GM18517 (cell line): ENCODE data around the gene CHRM1.

Source experiments
- ATAC-seq: cut with Tn5 transposase; IDR thresholded peaks from one replicate; pipeline ENCODE4 v1.9.1; 2021; ENCODE audit warnings: mild to moderate bottlenecking, moderate library complexity; ENCODE audit not compliant: unreplicated experiment

Gene CHRM1

DNA sequence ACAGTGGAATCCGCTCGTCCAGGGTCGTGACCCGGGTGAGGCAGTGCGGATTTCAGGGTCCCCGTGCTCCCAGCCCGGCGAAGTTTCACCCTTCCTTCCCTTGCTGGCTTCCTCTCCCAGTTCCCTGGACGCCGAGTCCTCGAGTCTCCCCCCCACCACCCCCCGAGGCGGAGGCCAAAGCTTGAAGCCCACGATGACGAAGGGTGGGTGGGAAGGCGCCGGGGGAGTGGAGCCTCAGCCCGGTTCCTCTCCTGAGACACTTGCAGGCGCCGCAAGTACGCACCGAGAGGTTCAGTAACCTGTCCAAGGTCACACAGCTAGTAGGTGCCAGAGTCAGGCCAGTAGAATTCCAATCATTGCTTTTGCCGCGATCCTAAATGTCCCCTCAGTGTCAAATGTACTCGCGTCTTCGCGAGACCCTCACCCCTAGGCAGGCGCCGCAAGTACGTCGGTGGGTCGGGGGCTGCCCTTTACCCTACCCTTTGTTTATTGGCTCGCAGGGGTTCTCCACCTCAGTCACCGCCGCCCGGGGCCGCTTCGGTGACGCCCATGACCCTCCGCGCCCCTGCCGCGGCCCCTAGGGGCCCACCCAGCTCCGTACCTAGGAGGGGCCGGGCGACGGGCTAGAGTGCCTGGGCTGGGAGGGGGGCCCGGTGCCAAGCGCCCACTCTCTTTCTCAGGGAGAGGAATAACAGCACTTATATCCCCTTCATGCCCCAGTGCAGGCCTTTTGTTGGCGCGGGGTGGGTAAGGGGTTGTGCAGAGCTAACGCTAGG lies 5.7 kb upstream of the CHRM1 start:
- ATAC-seq = no peak

DNA sequence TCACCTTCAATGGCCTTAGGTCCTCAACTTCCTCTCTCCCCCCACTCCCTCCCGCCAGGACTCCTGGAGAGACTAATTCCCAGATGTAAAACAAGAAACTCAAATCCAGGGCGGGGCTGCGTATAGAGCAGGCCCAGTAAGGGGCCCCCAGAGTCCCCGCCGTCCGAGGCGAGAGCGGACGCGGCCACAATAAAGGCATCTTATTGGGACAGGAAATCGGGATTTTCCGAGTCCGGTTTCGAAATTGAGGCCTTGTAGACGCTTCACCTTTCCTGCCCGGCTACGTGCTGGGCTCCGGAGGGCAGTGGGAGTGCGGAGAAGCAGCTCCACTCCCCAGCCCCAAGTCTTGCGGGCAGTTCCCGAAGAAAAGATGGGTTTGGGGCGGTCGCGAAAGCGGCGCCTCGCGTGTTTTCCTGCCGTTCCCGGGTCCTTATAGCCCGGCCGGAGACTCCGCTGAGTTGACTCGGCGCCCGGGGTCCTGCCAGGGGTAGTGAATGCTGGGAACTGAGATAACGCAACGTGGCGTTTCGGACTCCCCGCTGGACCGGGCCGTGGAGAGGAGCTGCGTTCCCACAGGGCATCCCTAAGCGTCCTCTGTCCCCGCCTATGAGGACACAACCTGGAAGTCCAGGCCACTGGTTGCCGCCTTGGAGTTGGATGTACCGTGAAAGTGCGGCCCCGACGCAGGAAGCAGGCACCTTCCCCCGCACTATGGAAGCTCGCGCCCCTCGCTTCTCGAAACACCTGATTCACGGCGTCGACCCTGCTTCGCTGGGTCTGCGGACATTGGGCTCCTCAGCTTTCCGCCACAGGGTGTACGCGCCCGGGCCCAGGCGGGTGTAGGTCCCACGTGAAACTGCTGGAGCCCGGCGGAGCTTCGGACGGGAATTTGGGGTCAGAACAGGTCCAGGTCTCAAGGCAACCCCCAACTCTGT lies 4.8 kb upstream of the CHRM1 start:
- no peak for ATAC-seq

DNA sequence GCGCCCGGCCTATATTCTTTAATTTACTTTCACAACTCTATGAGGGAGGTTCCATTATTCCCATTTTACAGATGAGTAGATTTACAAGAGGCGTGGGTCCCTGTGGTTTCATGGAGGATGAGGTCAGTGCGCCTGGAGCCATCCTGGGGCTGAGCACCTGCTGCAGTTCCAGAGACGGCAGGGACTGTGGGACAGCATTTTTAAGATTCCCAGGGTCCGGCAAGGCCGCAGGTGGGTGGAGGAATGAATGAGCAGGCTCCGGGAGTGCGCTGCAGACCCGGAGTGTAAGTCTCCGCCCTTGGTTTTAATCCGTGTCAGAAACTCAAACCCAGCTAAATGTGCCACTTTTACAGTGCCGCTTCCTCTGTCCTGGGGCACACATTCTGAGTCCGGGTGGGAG lies 4.1 kb upstream of the CHRM1 start:
- no peak for ATAC-seq

DNA sequence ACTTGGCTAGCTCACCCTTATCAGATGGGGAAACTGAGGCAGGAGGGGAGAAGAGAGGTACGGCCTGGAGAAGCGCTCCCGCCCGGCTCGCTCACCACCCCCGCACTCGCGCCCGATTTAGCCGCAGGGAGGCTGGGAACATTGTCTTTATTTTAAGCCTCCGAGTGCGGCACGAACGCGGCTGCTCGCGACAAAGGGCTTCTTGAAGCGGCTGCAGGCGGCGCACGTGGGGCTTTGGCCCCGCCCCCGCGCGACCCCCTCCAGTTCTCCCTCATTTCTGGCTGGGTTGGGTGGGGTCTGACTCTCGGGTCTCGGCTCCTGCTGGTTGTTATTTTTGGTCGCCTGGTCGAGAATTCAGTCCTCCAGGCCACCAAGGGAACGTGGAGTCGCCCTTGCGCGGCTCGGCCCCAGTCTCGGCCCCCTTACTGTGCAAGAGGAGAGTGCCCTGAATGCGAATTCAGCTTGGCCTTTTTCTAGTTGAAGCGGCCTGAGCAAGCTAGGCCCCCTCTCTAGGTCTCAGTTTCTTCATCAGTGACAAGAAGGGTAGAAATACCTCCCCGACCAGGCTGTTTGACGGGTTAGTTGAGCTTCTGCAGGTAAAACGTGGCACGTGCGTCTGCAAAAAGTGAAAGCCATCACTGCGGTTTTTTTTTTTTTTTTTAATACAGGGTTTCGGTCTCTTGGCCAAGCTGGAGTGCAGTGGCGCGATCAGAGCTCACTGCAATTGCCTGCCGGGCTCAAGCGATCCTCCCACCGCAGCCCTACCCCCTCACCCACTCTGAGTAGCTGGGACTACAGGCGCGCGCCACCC lies 2.6 kb upstream of the CHRM1 start:
- no peak for ATAC-seq

DNA sequence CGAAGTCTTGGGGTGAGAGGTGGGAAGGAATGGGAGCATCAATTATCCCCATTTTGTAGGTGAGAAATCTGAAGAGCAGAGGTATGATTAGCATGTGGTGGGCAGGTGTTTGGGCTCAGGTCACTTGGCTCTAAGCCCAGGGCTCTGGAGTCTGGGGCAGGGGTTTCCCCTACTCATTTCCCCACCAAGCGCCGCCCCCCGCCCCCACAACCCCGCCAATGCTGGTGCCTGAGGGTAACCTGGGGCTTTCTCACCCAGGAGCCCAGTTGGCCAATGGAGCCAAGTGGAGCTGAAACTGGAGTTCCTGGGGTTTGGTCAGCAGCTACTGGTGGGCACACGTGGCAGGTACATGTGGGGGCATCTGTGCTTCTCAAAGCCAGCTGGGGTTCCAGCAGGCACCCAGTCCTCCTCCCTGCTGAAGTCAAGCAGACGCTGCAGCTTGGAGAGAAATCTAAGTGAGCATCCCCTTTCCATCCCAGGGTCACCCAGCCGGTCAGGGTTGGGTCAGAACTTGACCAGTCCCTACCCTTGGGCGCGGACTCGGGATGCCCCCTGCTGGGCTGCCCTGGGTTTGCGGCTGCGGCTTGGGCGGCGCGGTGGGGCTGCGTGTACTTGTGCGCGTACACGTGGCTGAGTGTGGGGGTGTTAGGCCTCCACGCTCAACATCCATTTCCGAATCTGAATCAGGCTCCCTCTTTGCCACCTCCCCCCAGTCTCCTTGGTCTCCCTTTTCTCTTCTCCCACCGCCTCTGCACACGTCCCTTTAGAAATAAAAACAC lies 1.7 kb upstream of the CHRM1 start:
- no peak for ATAC-seq

DNA sequence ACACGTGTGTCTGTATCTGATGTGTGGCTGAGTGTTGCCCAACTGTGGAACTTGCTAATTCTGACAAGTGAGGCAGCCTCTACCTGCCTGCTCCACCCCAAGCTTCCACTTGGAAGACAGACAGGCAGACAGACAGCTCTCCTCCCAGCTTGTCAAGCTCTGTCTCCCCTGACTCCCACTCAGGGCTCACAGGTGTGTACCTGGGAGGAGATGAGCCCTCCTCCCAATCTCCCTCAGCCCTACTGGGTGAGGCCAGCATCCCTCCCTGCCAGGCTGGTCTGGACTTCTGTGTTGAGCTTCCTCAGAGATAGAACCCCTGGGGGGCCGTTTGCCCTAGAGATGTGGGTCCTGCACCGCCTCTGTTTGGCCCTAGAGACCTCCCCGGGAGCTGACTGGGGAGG lies 1.0 kb upstream of the CHRM1 start:
- ATAC-seq = no peak

DNA sequence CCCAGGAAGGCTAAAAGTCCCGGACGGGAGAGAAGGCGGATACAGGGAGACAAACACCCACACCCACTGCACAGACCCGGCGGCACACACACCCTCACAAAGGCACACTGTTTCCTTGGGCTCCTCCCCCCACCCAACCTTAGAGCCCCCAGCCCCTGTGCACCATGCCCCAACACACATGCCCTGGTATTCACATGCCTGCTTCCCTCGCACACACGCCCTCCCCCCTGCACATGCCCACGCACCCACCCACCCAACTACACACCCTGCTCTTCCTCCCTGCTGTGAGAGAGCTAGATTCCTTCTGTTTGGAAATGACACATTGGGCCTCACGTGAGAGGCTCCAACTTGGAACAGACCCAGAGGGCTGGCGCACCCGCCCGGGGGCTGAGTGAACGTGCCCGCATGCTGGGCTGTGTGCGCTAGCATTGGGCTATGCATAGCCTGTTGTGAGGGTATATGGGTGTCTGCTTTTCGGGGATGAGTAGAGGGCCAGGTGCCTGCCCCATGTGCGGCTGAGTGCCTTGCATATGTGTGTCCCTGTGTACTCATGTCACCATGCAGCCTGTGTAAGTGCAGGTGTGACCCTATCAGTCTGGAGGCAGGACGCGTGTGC lies 518 bp upstream of the CHRM1 start:
- no peak for ATAC-seq

DNA sequence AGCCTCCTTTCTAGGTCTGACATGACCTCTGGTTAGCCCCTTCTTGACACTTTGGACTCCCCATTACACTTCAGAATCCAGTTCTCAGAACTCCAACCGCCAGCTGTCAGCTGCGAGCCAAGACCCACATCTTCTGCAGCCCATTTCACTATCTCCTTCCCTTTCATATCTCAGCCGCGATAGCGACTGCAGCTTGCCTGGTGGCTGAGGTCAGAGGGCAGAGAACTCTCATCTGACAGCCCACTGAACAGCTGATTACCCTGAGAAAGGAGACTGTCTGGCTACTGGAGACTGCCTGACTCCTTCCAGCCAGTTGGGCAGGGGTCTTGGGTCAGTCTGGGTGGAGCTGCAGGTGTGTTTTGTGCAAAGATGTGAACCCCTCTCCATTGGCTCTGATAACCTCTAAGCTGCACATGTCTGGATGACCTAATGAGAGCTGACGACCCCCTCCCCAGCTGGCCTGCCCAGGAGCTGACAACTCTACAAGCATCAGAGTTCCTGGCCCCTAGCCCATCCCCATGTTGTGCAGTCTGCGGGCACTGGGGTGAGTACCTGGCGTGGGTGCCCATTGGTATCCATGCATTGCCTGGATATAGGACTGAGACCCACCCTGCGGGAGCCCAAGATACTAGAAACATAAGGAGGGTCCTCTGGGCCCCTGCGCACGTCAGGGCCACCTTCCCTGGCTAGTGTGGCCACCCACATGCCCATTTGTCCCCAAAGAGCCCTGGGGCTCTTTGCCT lies 1.1 kb downstream of the CHRM1 start:
- no peak for ATAC-seq

DNA sequence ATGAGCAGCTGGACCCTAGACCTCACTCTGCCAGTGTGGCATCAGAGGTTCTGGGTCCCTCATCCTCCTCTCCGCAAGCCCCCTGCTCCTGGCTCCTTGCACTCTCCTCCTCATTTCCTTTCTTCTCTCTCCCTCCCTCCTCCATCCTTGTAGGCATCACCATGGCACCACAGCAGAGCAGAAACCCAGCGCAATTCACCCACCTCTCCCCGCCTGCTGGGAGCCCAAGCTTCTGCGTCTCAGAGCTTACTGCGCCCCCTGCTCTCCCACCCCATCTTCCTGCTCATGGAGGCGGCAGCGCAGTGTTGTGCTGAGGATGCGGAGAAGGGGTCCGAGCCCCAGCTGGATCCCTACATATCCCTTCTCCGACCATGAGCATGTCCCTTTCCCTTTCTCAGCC lies 1.7 kb downstream of the CHRM1 start:
- ATAC-seq = no peak

DNA sequence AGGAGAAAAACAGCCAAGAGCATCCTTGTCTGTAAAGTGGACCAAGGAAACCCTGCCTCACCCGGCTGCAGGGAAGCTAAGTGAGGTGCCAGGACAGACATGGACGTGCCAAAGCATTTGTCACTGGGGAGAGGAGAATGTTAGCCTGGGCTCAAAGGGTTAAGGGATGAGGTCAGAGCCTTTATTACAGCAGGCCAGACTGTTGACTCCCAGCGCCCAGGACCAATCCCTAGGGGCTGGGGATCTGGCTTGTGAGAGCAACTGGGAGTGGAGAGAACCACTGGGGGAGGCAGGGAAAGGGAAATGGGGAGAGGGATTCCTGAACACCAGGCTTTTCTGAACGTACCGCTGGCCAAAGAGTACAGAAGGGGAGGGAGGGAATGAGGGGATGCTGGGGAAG lies 2.6 kb downstream of the CHRM1 start:
- ATAC-seq = no peak

DNA sequence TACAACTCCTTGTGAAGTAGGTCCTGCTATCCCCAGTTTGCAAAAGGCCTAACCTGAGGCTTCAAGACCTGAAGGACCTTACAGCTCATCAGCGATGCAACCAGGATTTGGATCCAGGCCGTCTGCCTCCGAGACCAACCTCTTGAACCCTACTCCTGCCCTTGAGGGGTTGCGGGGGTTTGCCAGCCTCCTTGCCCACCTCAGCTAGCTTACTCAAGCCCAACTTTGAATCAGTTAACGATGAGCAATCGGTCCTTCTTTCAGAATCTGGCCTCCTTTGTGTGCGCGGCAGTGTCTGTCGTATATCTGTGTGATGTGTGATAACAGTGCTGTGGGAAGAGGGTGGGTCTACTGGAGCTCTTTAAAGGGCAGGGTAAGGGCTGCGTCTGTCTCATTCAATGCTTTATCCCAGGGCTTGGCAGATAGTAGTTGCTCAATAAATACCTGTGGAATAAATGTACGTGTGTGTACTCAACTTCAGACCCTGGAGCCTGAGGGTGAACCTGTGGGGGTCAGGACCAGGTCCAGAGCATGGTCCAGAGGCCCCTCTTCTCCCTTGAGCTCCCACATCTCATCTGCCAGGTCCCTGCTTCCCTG lies 3.2 kb downstream of the CHRM1 start:
- ATAC-seq = no peak

DNA sequence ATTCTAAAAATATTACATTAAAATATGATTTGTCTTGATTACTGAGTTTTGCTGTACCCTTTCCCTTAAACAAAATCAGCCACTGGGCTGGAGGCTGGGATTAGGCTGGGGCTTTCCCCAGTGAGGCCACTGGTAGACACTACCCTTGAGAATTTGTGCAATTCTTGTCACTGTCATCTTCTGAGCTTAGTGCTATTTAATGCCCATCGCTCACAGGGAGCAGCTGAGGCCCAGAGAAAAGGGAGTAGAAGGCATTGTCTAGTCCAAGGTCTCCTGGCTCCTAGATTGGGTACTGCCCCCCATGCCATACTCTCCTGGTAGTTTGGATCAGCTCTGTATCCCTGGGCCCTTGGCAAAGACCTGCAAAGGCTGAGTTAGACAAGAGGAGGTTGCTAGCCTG lies 6.7 kb downstream of the CHRM1 start:
- no peak for ATAC-seq

DNA sequence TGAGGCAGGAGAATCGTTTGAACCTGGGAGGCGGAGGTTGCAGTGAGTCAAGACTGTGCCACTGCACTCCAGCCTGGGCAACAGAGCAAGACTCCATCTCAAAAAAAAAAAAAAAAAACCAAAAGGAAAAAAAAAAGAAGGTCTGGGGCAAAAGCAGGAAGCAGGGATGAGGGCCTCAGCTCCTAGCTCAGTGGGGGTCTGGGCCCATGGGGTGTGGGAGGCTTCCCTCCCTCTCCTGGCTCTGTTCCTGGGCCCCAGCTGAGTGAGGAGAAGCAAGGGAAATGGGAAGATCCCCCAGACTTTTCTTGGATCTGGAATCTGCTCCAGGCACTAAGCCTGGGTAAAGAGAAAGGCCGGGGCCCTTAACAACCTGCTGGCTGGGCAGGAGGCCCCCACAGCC lies 8.9 kb downstream of the CHRM1 start:
- ATAC-seq = no peak

DNA sequence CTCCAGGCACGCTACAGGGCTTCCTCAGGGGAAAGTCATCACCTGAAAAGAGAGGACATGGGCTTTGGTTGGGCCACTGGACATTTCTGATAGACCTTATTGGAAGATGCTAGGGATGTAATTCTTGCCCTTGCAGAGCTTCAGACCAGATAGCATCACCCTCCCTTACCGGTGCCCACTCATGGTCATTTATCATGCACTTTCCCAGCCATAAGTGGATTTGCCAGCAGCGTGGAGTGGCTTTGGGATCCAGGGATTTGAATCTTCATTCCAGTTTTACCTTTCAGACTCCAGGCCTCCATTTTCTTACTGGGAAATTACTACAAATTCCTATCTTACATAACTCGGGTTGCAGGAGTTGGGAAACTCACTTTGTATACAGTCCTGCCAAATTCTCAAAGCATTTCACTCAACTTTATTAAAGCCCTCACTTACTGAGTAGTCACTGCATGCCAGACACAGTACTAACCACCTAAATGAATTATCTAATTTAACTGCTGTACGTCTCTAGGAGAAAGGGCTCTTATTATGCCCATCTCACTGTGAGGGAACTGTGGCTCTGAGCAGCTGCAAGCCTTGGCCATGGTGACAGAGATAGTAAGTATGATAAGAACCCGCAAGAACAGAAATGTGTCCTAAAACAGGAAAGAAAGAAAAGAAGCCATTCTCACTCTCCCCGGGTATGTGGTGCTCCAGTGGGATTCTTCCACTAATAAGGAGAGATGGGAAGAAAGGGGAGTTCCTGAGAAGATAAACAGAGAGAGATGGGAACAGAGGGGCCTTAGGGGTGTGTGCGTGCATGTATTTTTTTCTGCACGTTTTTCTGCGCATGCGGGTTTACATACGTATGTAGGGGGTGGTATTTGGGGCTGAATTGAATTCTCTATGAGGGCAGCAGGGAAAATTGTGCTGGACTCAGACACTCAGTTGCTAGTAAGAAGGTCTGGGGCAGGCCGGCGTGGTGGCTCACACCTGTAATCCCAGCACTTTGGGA lies 9.7 kb downstream of the CHRM1 start:
- ATAC-seq = no peak

DNA sequence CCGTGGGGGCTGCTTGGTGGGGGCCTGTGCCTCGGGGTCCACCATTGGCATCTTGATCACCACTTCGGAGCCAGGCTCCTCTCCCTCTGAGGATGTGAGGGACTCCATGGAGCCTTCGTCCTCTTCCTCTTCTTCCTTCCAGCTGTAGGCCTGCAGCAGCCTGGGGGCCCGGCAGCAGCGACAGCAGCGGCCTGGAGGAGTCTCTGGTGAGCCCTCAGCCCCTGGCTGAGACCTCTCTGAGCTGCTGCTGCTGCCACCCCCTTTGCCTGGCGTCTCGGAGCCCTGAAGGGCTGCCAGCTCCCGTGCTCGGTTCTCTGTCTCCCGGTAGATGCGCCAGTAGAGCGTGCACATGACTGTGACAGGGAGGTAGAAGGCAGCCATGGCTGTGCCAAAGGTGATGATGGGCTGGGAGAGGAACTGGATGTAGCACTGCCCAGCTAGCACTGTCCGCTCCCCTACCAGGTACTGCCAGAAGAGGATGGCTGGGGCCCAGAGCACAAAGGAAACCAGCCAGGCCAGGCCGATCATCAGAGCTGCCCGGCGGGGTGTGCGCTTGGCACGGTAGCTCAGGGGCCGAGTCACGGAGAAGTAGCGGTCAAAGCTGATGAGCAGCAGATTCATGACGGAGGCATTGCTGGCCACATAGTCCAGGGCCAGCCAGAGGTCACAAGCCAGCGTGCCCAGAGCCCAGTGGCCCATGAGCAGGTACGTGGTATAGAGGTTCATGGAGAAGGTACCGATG lies 10.9 kb downstream of the CHRM1 start:
- ATAC-seq = no peak

DNA sequence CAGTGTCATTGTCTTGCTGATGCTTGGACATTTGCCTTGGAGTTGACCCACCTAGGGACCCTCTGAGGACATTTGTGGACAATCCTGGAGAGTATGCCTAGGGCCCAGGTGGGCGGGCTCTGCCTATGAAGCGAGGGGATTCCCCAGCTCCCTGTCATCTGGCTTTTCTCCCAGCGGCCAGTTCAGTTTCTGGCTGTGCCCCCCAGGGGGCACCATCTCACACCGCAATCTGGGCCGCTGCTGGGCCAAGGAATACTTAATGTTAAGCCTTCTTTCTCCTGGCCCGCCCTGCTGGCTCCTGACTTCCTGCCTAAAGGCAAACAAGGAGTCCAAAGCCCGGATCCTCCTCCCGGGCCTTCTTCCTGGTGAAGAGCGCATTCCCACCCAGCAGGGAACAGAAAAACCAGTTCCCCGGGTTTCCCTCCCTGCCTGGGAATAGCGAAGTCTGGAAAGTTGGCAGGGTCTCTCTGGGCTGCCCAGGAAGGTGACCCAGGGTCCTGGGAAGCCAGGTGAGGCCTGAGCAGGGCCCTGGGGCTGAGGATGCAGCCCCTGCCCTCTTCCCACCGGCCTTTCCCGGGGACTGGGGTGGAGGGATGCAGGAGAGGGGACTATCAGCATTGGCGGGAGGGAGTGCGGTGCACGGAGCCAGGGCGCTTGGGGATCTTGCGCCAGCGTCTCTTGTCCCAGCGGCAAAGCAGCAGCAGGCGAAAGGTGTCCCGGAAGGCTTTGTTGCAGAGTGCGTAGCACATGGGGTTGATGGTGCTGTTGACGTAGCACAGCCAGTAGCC lies 11.9 kb downstream of the CHRM1 start:
- ATAC-seq = no peak
